ENCODE measurements around the gene MLST8. TPM values are rescaled to one million over a fixed set of nuclear protein-coding genes. Genes with fewer than 3 reads are reported as not detected.

Gene MLST8
- polyA plus RNA-seq, 3 donors, result 29.9 to 54.3 (median 30.5) TPM

- intact Hi-C loops (cut with micrococcal nuclease), result no loop called here
- Mint-ChIP-seq H3K4me3 (no peak overlapping the region), H3K27me3 (ENCODE audit: low read depth in 3 of 3) (peaks cover 33 to 46% (median 33%) of the 10 kb centered on the region in 3 donors), H3K27ac (no peak overlapping the region), H3K36me3 (peaks cover 50 to 64% of the 10 kb centered on the region in 2 donors), H3K9me3 (peaks cover 0 to 6% (median 0%) of the 10 kb centered on the region in 7 donors), H3K4me1 (peaks cover 5% of the 10 kb centered on the region)
- Histone ChIP-seq H3K27me3 (ENCODE audit: control insufficient read depth in 2 of 2, insufficient read depth in 2 of 2, low read length in 2 of 2) (peaks cover 18 to 38% of the 10 kb centered on the region in 2 donors), H3K79me2 (ENCODE audit: insufficient read depth, low read length) (no peaks in the 10 kb centered on the region), H3K9me3 (replicated peaks in 1 of 2; ENCODE audit: control insufficient read depth in 1 of 2, insufficient read depth in 1 of 2, low read length in 2 of 2) (no peaks in the 10 kb centered on the region), H3K4me1 (ENCODE audit: control insufficient read depth in 1 of 2, insufficient read depth in 2 of 2, low read length in 2 of 2) (peaks cover 5 to 6% of the 10 kb centered on the region in 2 donors), H3K4me2 (replicated peaks; ENCODE audit: extremely low read depth, low read length, poor library complexity, severe bottlenecking) (no peak overlapping the region), H3K36me3 (replicated peaks in 1 of 2; ENCODE audit: control insufficient read depth in 1 of 2, insufficient read depth in 2 of 2, low read length in 2 of 2) (peaks cover 61 to 63% of the 10 kb centered on the region in 2 donors), H3K27ac (ENCODE audit: low read depth in 1 of 2, low read length in 2 of 2) (no peak overlapping the region), H4K20me1 (ENCODE audit: insufficient read depth, low read length) (peaks cover 30% of the 10 kb centered on the region), H2AFZ (ENCODE audit: insufficient read depth, low read depth, low read length, poor library complexity, severe bottlenecking) (no peak overlapping the region), H3K9ac (ENCODE audit: insufficient read depth, low read length, poor library complexity, severe bottlenecking) (no peak overlapping the region), H3K4me3 (replicated peaks in 1 of 3; ENCODE audit: low read depth in 2 of 3, low read length in 3 of 3) (no peak overlapping the region)
- TF ChIP-seq, protein P1, sequence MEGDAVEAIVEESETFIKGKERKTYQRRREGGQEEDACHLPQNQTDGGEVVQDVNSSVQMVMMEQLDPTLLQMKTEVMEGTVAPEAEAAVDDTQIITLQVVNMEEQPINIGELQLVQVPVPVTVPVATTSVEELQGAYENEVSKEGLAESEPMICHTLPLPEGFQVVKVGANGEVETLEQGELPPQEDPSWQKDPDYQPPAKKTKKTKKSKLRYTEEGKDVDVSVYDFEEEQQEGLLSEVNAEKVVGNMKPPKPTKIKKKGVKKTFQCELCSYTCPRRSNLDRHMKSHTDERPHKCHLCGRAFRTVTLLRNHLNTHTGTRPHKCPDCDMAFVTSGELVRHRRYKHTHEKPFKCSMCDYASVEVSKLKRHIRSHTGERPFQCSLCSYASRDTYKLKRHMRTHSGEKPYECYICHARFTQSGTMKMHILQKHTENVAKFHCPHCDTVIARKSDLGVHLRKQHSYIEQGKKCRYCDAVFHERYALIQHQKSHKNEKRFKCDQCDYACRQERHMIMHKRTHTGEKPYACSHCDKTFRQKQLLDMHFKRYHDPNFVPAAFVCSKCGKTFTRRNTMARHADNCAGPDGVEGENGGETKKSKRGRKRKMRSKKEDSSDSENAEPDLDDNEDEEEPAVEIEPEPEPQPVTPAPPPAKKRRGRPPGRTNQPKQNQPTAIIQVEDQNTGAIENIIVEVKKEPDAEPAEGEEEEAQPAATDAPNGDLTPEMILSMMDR (IDR thresholded peaks at IDR 0.05), result no peak
- DNase-seq, result no peak
- WGBS (ENCODE audit: insufficient coverage), result 96% methylated on average over 50 of the region's 51 CpGs
Observed at GRCh38 chr16:2233872-2234812, 28.9 kb downstream of the MLST8 start.

DNA sequence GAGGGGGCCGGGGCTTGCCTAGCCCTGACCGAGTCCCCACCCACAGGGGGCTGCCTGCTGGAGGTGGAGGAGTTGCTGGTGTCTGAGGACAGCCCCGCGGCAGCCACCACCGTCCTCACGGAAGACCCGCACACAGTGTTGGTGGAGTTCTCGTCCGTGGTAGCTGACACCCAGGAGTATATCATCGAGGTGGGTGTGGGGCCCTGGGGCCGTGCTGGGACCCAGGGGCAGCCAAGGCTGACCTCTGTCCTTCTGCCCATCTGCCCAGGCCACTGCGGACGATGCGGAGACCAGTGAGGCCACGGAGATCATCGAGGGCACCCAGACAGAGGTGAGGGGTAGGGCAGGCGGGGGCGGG, 29.5 kb downstream of the MLST8 start:
- no peak overlapping the region for H3K27ac ChIP-seq (ENCODE audit: low read depth in 1 of 2, low read length in 2 of 2)
- H3K4me2 ChIP-seq (replicated peaks; ENCODE audit: extremely low read depth, low read length, poor library complexity, severe bottlenecking), result no peak overlapping the region
- TF ChIP-seq, protein P1 (IDR thresholded peaks at IDR 0.05), result no peak
- WGBS (ENCODE audit: insufficient coverage), result 97% methylated on average over 14 of the region's 18 CpGs
- Mint-ChIP-seq H3K27ac (peak overlapping the region in 1 of 7 donors; percentile 20), H3K36me3 (peaks cover 48 to 64% of the 10 kb centered on the region in 2 donors), H3K4me1 (peaks cover 5% of the 10 kb centered on the region), H3K4me3 (no peak overlapping the region), H3K9me3 (peaks cover 0 to 6% (median 0%) of the 10 kb centered on the region in 7 donors), H3K27me3 (ENCODE audit: low read depth in 3 of 3) (peaks cover 35 to 50% (median 36%) of the 10 kb centered on the region in 3 donors)
- H3K4me3 ChIP-seq (replicated peaks in 1 of 3; ENCODE audit: low read depth in 2 of 3, low read length in 3 of 3), result no peak overlapping the region
- H3K4me1 ChIP-seq (ENCODE audit: control insufficient read depth in 1 of 2, insufficient read depth in 2 of 2, low read length in 2 of 2), result peaks cover 5 to 6% of the 10 kb centered on the region in 2 donors
- no peak for DNase-seq
- H2AFZ ChIP-seq (ENCODE audit: insufficient read depth, low read depth, low read length, poor library complexity, severe bottlenecking), result no peak overlapping the region
- peaks cover 55 to 62% of the 10 kb centered on the region in 2 donors for H3K36me3 ChIP-seq (replicated peaks in 1 of 2; ENCODE audit: control insufficient read depth in 1 of 2, insufficient read depth in 2 of 2, low read length in 2 of 2)
- peaks cover 26% of the 10 kb centered on the region for H4K20me1 ChIP-seq (ENCODE audit: insufficient read depth, low read length)
- peaks cover 18 to 38% of the 10 kb centered on the region in 2 donors for H3K27me3 ChIP-seq (ENCODE audit: control insufficient read depth in 2 of 2, insufficient read depth in 2 of 2, low read length in 2 of 2)
- no peak overlapping the region for H3K9ac ChIP-seq (ENCODE audit: insufficient read depth, low read length, poor library complexity, severe bottlenecking)
- no peaks in the 10 kb centered on the region for H3K79me2 ChIP-seq (ENCODE audit: insufficient read depth, low read length)
- H3K9me3 ChIP-seq (replicated peaks in 1 of 2; ENCODE audit: control insufficient read depth in 1 of 2, insufficient read depth in 1 of 2, low read length in 2 of 2), result no peaks in the 10 kb centered on the region
- intact Hi-C loops (cut with micrococcal nuclease), result no loop called here

All from CD14-positive monocyte (primary cell).